ENCODE results near the gene RPL28.
A peak's percentile ranks its signal among the peaks of the same experiment; 100 is the strongest.

The RPL28 gene

DNA sequence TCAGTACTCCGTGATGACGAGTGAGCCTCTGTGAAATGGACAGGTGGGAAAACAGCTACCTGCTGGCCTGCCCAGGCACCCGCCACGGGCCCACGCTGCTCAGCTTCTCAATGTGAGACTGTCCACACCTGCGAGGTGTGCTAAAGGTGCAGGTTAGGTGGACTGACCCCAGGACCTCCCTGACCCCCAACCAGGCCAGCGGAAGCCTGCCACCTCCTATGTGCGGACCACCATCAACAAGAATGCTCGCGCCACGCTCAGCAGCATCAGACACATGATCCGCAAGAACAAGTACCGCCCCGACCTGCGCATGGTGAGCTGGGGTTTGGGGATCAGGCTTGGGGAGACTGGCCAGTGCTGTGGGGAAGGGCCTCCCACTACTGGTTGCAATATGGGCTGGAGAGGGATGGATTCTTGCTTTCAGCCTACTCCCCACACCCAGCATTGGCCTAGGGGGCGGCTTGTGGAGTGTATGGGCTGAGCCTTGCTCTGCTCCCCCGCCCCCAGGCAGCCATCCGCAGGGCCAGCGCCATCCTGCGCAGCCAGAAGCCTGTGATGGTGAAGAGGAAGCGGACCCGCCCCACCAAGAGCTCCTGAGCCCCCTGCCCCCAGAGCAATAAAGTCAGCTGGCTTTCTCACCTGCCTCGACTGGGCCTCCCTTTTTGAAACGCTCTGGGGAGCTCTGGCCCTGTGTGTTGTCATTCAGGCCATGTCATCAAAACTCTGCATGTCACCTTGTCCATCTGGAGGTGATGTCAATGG is 2.2 kb downstream of the RPL28 start:
- H3K4me1 ChIP-seq (ENCODE audit: control insufficient read depth in 2 of 2, insufficient read depth in 1 of 2, low read depth in 1 of 2, low read length in 2 of 2) = peaks cover 33 to 47% of the 10 kb centered on the region in 2 donors
- peak overlapping the region; percentile 15 to 89 for H3K4me3 ChIP-seq (ENCODE audit: low read length in 2 of 2)
- no peak overlapping the region for H2BK5ac ChIP-seq (ENCODE audit: low read length)
- DNase-seq (ENCODE audit: low spot score) = no peak
- H2BK15ac ChIP-seq (ENCODE audit: low read length) = no peak overlapping the region
- peaks cover 0 to 3% (median 0%) of the 10 kb centered on the region in 3 experiments for H3K27me3 ChIP-seq (ENCODE audit: control insufficient read depth in 3 of 3, insufficient read depth in 3 of 3, low read depth in 1 of 3, low read length in 3 of 3)
- H3K4ac ChIP-seq (ENCODE audit: low read length) = no peak overlapping the region
- peak overlapping the region; percentile 68 for H3K9ac ChIP-seq (ENCODE audit: low read depth, low read length, poor library complexity)
- H4K8ac ChIP-seq (ENCODE audit: low read depth, low read length) = no peak overlapping the region
- peaks cover 44 to 57% of the 10 kb centered on the region in 2 donors for H3K36me3 ChIP-seq (replicated peaks in 1 of 2; ENCODE audit: control insufficient read depth in 2 of 2, insufficient read depth in 2 of 2, low read length in 2 of 2)
- no peak overlapping the region for H2BK120ac ChIP-seq (ENCODE audit: low read depth, low read length)
- H2AK5ac ChIP-seq (ENCODE audit: low read depth, low read length) = no peak overlapping the region
- H3K4me2 ChIP-seq (ENCODE audit: insufficient read depth, low read length, poor library complexity, severe bottlenecking) = peak overlapping the region; percentile 22
- peaks cover 0 to under 1% of the 10 kb centered on the region in 2 donors for H3K9me3 ChIP-seq (replicated peaks in 1 of 2; ENCODE audit: control insufficient read depth in 2 of 2, insufficient read depth in 1 of 2, low read depth in 1 of 2, low read length in 2 of 2)
- no peak overlapping the region for H3K18ac ChIP-seq (ENCODE audit: low read length)
- no peak overlapping the region for H4K91ac ChIP-seq (ENCODE audit: low read depth, low read length, poor library complexity)
- H3K23ac ChIP-seq (ENCODE audit: low read depth, low read length, poor library complexity) = peak overlapping the region; percentile 3
- H3K79me1 ChIP-seq (ENCODE audit: low read depth, low read length) = peaks cover 26% of the 10 kb centered on the region
- no peak overlapping the region for H3K27ac ChIP-seq (replicated peaks; ENCODE audit: low read length)
- no CpG with 5 or more reads among the region's 24 CpGs for WGBS, 2 donors (ENCODE audit: extremely low coverage in 2 of 2, insufficient read length in 2 of 2, insufficient replicate concordance in 1 of 2)
- no peak overlapping the region for H3K14ac ChIP-seq (ENCODE audit: low read length)
- H2BK12ac ChIP-seq (ENCODE audit: low read length) = no peak overlapping the region
- H2AFZ ChIP-seq (ENCODE audit: low read length) = no peak overlapping the region

DNA sequence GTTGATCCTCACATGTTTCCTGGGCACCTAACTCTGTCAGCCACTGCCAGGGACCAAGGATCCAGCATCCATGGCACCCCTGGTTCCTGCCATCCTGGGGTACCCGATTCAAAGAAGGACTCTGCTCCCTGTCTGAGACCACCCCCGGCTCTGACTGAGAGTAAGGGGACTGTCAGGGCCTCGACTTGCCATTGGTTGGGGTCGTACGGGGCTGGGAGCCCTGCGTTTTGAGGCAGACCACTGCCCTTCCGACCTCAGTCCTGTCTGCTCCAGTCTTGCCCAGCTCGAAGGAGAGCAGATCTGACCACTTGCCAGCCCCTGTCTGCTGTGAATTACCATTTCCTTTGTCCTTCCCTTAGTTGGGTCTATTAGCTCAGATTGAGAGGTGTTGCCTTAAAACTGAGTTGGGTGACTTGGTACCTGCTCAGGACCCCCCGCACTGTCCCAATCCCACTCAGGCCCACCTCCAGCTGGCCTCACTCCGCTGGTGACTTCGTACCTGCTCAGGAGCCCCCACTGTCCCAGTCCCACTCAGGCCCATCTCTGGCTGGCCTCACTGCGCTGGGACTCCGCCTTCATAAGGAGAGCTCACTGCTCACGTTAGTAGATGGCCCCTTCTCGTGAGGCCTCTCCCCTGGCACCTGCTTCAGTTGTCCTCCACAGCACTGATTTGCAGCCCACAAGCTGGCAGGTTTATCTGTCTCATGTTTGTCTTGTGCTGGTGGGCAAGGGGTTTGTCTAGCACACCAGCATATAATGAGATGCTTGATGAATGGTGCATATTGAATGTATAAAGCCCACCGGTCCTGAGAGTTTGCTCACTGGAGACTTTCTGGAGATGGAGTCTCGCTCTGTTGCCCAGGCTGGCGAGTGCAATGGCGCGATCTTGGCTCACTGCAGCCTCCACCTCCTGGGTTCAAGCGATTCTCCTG is 3.9 kb downstream of the RPL28 start:
- Histone ChIP-seq H3K27me3 (ENCODE audit: control insufficient read depth in 3 of 3, insufficient read depth in 3 of 3, low read depth in 1 of 3, low read length in 3 of 3) (no peaks in the 10 kb centered on the region), H2BK120ac (ENCODE audit: low read depth, low read length) (no peak overlapping the region), H2AK5ac (ENCODE audit: low read depth, low read length) (no peak overlapping the region), H3K9ac (ENCODE audit: low read depth, low read length, poor library complexity) (peak overlapping the region; percentile 50), H3K18ac (ENCODE audit: low read length) (no peak overlapping the region), H3K36me3 (replicated peaks in 1 of 2; ENCODE audit: control insufficient read depth in 2 of 2, insufficient read depth in 2 of 2, low read length in 2 of 2) (peaks cover 44 to 57% of the 10 kb centered on the region in 2 donors), H3K23ac (ENCODE audit: low read depth, low read length, poor library complexity) (no peak overlapping the region), H2BK15ac (ENCODE audit: low read length) (no peak overlapping the region), H4K8ac (ENCODE audit: low read depth, low read length) (no peak overlapping the region), H2BK12ac (ENCODE audit: low read length) (no peak overlapping the region), H3K79me1 (ENCODE audit: low read depth, low read length) (peaks cover 26% of the 10 kb centered on the region), H4K91ac (ENCODE audit: low read depth, low read length, poor library complexity) (no peak overlapping the region), H3K4me1 (ENCODE audit: control insufficient read depth in 2 of 2, insufficient read depth in 1 of 2, low read depth in 1 of 2, low read length in 2 of 2) (peaks cover 32 to 38% of the 10 kb centered on the region in 2 donors), H3K9me3 (replicated peaks in 1 of 2; ENCODE audit: control insufficient read depth in 2 of 2, insufficient read depth in 1 of 2, low read depth in 1 of 2, low read length in 2 of 2) (no peaks in the 10 kb centered on the region), H3K27ac (replicated peaks; ENCODE audit: low read length) (peak overlapping the region; percentile 19), H3K14ac (ENCODE audit: low read length) (no peak overlapping the region), H2AFZ (ENCODE audit: low read length) (no peak overlapping the region), H3K4ac (ENCODE audit: low read length) (no peak overlapping the region), H3K4me2 (ENCODE audit: insufficient read depth, low read length, poor library complexity, severe bottlenecking) (no peak overlapping the region), H2BK5ac (ENCODE audit: low read length) (no peak overlapping the region), H3K4me3 (ENCODE audit: low read length in 2 of 2) (no peak overlapping the region)
- WGBS, 2 donors (ENCODE audit: extremely low coverage in 2 of 2, insufficient read length in 2 of 2, insufficient replicate concordance in 1 of 2) = no CpG with 5 or more reads among the region's 21 CpGs
- no peak for DNase-seq (ENCODE audit: low spot score)

DNA sequence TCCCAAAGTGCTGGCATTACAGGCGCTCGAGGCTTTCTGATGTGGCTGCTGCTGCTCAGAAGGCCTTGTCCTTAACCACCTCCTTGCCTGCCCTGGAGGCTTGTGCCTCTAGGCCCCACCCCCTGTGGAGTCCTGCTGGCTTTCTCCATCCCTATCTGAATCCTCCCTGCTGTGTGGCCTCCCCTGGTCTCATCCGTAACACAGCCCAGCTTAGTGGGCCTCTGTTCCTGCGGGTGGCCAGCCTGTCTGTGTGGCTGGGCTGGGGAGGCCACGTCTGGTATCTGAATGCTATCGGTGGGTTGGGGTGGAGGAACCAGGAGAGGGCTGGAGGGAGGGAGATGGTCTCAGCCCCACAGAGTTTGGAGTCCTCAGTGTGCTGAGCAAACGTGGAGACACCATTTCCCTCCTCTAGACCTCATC is 4.7 kb downstream of the RPL28 start:
- peak overlapping the region; percentile 6 for H3K27ac ChIP-seq (replicated peaks; ENCODE audit: low read length)
- peak overlapping the region; percentile 56 for H2AK5ac ChIP-seq (ENCODE audit: low read depth, low read length)
- H2BK12ac ChIP-seq (ENCODE audit: low read length) = no peak overlapping the region
- H3K9ac ChIP-seq (ENCODE audit: low read depth, low read length, poor library complexity) = peak overlapping the region; percentile 70
- peak overlapping the region; percentile 92 for H3K23ac ChIP-seq (ENCODE audit: low read depth, low read length, poor library complexity)
- no peaks in the 10 kb centered on the region for H3K27me3 ChIP-seq (ENCODE audit: control insufficient read depth in 3 of 3, insufficient read depth in 3 of 3, low read depth in 1 of 3, low read length in 3 of 3)
- no peak overlapping the region for H2AFZ ChIP-seq (ENCODE audit: low read length)
- peaks cover 26% of the 10 kb centered on the region for H3K79me1 ChIP-seq (ENCODE audit: low read depth, low read length)
- peaks cover 28 to 35% of the 10 kb centered on the region in 2 donors for H3K4me1 ChIP-seq (ENCODE audit: control insufficient read depth in 2 of 2, insufficient read depth in 1 of 2, low read depth in 1 of 2, low read length in 2 of 2)
- no peak for DNase-seq (ENCODE audit: low spot score)
- H4K8ac ChIP-seq (ENCODE audit: low read depth, low read length) = no peak overlapping the region
- H3K4ac ChIP-seq (ENCODE audit: low read length) = no peak overlapping the region
- no peak overlapping the region for H2BK120ac ChIP-seq (ENCODE audit: low read depth, low read length)
- peaks cover 44 to 57% of the 10 kb centered on the region in 2 donors for H3K36me3 ChIP-seq (replicated peaks in 1 of 2; ENCODE audit: control insufficient read depth in 2 of 2, insufficient read depth in 2 of 2, low read length in 2 of 2)
- H3K14ac ChIP-seq (ENCODE audit: low read length) = no peak overlapping the region
- no peak overlapping the region for H2BK5ac ChIP-seq (ENCODE audit: low read length)
- H3K4me3 ChIP-seq (ENCODE audit: low read length in 2 of 2) = no peak overlapping the region
- peak overlapping the region; percentile 71 for H3K18ac ChIP-seq (ENCODE audit: low read length)
- no peak overlapping the region for H4K91ac ChIP-seq (ENCODE audit: low read depth, low read length, poor library complexity)
- no CpG with 5 or more reads among the region's 7 CpGs for WGBS, 2 donors (ENCODE audit: extremely low coverage in 2 of 2, insufficient read length in 2 of 2, insufficient replicate concordance in 1 of 2)
- H3K9me3 ChIP-seq (replicated peaks in 1 of 2; ENCODE audit: control insufficient read depth in 2 of 2, insufficient read depth in 1 of 2, low read depth in 1 of 2, low read length in 2 of 2) = no peaks in the 10 kb centered on the region
- no peak overlapping the region for H2BK15ac ChIP-seq (ENCODE audit: low read length)
- no peak overlapping the region for H3K4me2 ChIP-seq (ENCODE audit: insufficient read depth, low read length, poor library complexity, severe bottlenecking)

All from neuronal stem cell (in vitro differentiated cells).